Mammary microvascular endothelial cell (primary cell): ENCODE data around the gene OR3A2. TPM values are rescaled to one million over a fixed set of nuclear protein-coding genes. Genes with fewer than 3 reads are reported as not detected.

Experiments
- total RNA-seq: library from RNA; depleted of rRNA; stranded (reverse); fragments of >200 nt; gene quantifications from 2 replicates; pipeline ENCODE4 v1.2.3, GENCODE V29; 2015

OR3A2 gene
- total RNA-seq = not detected in 2 replicates

DNA sequence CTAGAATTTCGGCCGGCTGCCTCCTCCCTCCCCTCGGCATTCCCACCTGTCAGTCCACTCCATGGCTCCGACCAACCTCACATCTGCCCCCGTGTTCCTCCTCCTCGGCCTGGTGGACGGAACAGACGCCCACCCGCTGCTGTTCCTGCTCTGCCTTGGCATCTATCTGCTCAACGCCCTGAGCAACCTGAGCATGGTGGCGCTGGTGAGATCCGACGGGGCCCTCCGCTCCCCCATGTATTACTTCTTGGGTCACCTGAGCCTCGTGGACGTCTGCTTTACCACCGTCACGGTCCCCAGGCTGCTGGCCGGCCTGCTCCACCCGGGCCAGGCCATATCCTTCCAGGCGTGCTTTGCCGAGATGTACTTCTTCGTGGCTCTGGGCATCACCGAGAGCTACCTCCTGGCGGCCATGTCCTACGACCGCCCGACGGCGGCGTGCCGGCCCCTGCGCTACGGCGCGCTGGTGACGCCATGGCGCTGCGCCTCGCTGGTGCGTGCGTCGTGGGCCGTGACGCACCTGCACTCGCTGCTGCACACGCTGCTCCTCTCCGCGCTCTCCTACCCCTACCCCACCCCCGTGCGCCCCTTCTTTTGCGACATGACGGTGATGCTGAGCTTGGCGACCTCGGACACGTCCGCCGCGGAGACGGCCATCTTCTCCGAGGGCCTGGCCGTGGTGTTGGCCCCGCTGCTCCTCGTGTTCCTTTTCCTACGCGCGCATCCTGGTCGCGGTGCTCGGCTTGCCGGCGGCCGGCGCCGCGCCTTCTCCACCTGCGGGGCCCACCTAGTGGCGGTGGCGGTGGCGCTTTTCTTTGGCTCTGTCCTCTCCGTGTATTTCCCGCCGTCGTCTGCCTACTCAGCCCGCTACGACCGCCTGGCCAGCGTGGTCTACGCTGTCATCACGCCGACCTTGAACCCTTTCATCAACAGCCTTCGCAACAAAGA is at the start of gene OR3A2:
Gene OR3A2 (minus strand): TSS at position 440 of the 948 bp plus-strand sequence.

GRCh38 chr17:3433741-3434140 is 47.6 kb upstream of the OR3A2 start, which contains the start of gene OR1E2:
Gene OR1E2 (minus strand): TSS chr17:3433841. CDS start chr17:3433841, 0 bp downstream.

DNA sequence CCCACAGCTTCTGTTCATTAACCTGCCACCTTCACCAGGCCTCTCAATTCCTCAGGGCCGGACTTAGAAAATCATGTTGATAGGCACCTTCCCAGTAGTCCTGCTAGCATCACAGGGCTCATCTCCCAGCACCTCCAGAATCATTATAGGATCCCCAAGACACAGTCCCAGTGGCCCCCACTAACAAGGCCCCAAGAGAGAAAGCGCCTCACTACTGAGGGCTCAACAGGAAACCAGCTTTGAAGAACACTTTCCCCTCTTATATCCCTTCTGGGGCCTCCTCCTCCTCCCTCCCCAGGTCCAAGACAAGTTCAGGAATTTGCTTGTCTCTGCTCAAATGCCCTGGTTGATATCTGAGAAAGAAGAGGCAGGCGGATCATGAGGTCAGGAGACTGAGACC is 25.0 kb upstream of the OR3A2 start, which contains the start of gene OR3A3:
Gene OR3A3 (plus strand): TSS at position 301 of the 400 bp plus-strand sequence.

GRCh38 chr17:3398310-3398709 is 12.2 kb upstream of the OR3A2 start, which contains the start of gene OR1E1:
Gene OR1E1 (minus strand): TSS chr17:3398410. CDS start chr17:3398410, 0 bp downstream.

GRCh38 chr17:3298260-3298659 is 87.8 kb downstream of the OR3A2 start, which contains the start of gene OR3A1:
Gene OR3A1 (minus strand): TSS chr17:3298360. CDS start chr17:3292582, 5,778 bp downstream.

Other genes starting within 250 kb of the OR3A2 start
- gene OR1A2, start 188.8 kb downstream of the OR3A2 start, total RNA-seq = not detected in 2 replicates
- gene OR1A1, start 178.6 kb downstream of the OR3A2 start, total RNA-seq = not detected in 2 replicates
- gene OR3A1, start 87.9 kb downstream of the OR3A2 start, total RNA-seq = not detected in 2 replicates
- gene OR1E1, start 12.1 kb upstream of the OR3A2 start, total RNA-seq = not detected in 2 replicates
- not detected in 2 replicates for gene OR3A3, start 25.1 kb upstream of the OR3A2 start, total RNA-seq
- not detected in 2 replicates for gene OR1E2, start 47.5 kb upstream of the OR3A2 start, total RNA-seq
- not detected in 2 replicates for gene SPATA22, start 85.5 kb upstream of the OR3A2 start, total RNA-seq
- gene ASPA, start 89.7 kb upstream of the OR3A2 start, total RNA-seq = 0.13 TPM in 1 of 2 replicates, not detected in the other
- not detected in 2 replicates for gene TRPV3, start 171.5 kb upstream of the OR3A2 start, total RNA-seq
- gene TRPV1, start 223.1 kb upstream of the OR3A2 start, total RNA-seq = 0.27 and 0.59 TPM in 2 replicates
- gene SHPK, start 249.9 kb upstream of the OR3A2 start, total RNA-seq = 20.5 and 24.3 TPM in 2 replicates